RWPE2 (cell line): ENCODE data around the gene DCXR.

Experiments
- ATAC-seq: fragments of 200-7000 bp; cut with Tn5 transposase; 3 replicates; pipeline ENCODE4 v1.9.1; 2021; ENCODE audit warnings: low read depth
- DNase-seq: peaks from one replicate; pipeline ENCODE4 v3.0.0-alpha.2; 2020; ENCODE audit warnings: low spot score
- H3K27ac ChIP-seq: fragments of 450-650 bp; 2 replicates; pipeline ENCODE4 v1.5.1; 2017; ENCODE audit warnings: mild to moderate bottlenecking; ENCODE audit not compliant: poor library complexity, severe bottlenecking
- H3K27me3 ChIP-seq: fragments of 250-450 bp; sonication (Bioruptor Pico); 2 replicates; pipeline ENCODE4 v1.5.1; 2021; ENCODE audit warnings: mild to moderate bottlenecking, moderate library complexity; ENCODE audit not compliant: insufficient read depth, poor library complexity, severe bottlenecking
- H3K36me3 ChIP-seq: fragments of 250-450 bp; sonication (Bioruptor Pico); 2 replicates; pipeline ENCODE4 v1.5.1; 2020; ENCODE audit warnings: low read depth, mild to moderate bottlenecking, moderate library complexity
- H3K4me1 ChIP-seq: fragments of 250-450 bp; sonication (Bioruptor Pico); 2 replicates; pipeline ENCODE4 v1.5.1; 2021; ENCODE audit warnings: mild to moderate bottlenecking, moderate library complexity; ENCODE audit not compliant: insufficient read depth, poor library complexity, severe bottlenecking
- H3K4me3 ChIP-seq: fragments of 250-450 bp; sonication (Bioruptor Pico); 2 replicates; pipeline ENCODE4 v1.5.1; 2021; ENCODE audit warnings: mild to moderate bottlenecking, moderate library complexity; ENCODE audit not compliant: severe bottlenecking
- H3K9me3 ChIP-seq: fragments of 250-450 bp; sonication (Bioruptor Pico); 2 replicates; pipeline ENCODE4 v1.5.1; 2021; ENCODE audit warnings: mild to moderate bottlenecking, moderate library complexity; ENCODE audit not compliant: severe bottlenecking
- TF ChIP-seq, protein P1 (sequence below): fragments of 450-650 bp; IDR thresholded peaks from one replicate; pipeline ENCODE4 v1.5.1; 2017; ENCODE audit warnings: mild to moderate bottlenecking, moderate library complexity; ENCODE audit not compliant: poor library complexity, severe bottlenecking

Gene DCXR

GRCh38 chr17:82031303-82031884, 6.1 kb downstream of the DCXR start, which contains the start of gene RAC3:
RAC3 (plus strand) TSS chr17:82031678; CDS start chr17:82031762, 84 bp downstream.
- Histone ChIP-seq H3K9me3 (no peaks in the 10 kb centered on the region), H3K27ac (peak within 1 kb of the TSS; percentile 52), H3K4me1 (no peaks in the 10 kb centered on the region), H3K27me3 (no peaks in the 10 kb centered on the region), H3K36me3 (peaks cover 15% of the 10 kb centered on the region), H3K4me3 (peak within 1 kb of the TSS; percentile 46)
- no peak for DNase-seq
- ATAC-seq: peak; percentile 11
- TF ChIP-seq, protein P1, sequence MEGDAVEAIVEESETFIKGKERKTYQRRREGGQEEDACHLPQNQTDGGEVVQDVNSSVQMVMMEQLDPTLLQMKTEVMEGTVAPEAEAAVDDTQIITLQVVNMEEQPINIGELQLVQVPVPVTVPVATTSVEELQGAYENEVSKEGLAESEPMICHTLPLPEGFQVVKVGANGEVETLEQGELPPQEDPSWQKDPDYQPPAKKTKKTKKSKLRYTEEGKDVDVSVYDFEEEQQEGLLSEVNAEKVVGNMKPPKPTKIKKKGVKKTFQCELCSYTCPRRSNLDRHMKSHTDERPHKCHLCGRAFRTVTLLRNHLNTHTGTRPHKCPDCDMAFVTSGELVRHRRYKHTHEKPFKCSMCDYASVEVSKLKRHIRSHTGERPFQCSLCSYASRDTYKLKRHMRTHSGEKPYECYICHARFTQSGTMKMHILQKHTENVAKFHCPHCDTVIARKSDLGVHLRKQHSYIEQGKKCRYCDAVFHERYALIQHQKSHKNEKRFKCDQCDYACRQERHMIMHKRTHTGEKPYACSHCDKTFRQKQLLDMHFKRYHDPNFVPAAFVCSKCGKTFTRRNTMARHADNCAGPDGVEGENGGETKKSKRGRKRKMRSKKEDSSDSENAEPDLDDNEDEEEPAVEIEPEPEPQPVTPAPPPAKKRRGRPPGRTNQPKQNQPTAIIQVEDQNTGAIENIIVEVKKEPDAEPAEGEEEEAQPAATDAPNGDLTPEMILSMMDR: no peak

- peak overlapping the region; percentile 52 for H3K27ac ChIP-seq
- DNase-seq (no peak), ATAC-seq (peak; percentile 49)
- peaks cover 8% of the 10 kb centered on the region for H3K36me3 ChIP-seq
- TF ChIP-seq, protein P1: peak; percentile 86
- no peaks in the 10 kb centered on the region for H3K9me3 ChIP-seq
- H3K4me1 ChIP-seq: no peaks in the 10 kb centered on the region
- no peaks in the 10 kb centered on the region for H3K27me3 ChIP-seq
- peak overlapping the region; percentile 46 for H3K4me3 ChIP-seq
Measured at GRCh38 chr17:82030470-82031302, 6.8 kb downstream of the DCXR start.

GRCh38 chr17:82029990-82030469, 7.5 kb downstream of the DCXR start:
- H3K36me3 ChIP-seq: peaks cover 1% of the 10 kb centered on the region
- H3K27ac ChIP-seq: no peak overlapping the region
- no peaks in the 10 kb centered on the region for H3K4me1 ChIP-seq
- DNase-seq (no peak), ATAC-seq (no peak)
- no peaks in the 10 kb centered on the region for H3K27me3 ChIP-seq
- H3K4me3 ChIP-seq: no peak overlapping the region
- TF ChIP-seq, protein P1: no peak
- H3K9me3 ChIP-seq: no peaks in the 10 kb centered on the region

DNA sequence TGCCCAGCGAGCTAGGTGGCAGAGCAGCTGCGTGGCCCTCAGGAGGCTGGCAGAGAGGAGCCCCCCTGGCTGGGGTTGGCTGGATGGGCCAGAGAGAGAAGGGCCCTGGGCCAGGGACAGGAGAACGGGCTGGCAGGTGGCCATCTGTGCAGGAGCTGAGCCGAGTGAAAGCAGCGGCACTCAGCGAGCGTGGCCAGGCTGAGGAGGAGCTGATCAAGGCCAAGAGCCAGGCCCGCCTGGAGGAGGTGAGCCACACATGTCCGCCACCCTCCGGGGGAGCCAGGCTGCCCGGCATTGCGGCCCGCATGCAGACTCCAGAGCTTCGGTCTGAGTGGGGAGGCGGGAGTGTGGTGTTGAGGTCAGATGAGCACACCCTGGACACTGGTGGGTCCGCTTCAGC, 8.1 kb downstream of the DCXR start:
- Histone ChIP-seq H3K4me1 (no peaks in the 10 kb centered on the region), H3K9me3 (no peaks in the 10 kb centered on the region), H3K27ac (no peak overlapping the region), H3K36me3 (no peaks in the 10 kb centered on the region; the same call in 1 of the 2 replicates), H3K4me3 (no peak overlapping the region), H3K27me3 (no peaks in the 10 kb centered on the region)
- ATAC-seq (no peak), DNase-seq (no peak)
- TF ChIP-seq, protein P1: no peak
